ENCODE results near the gene CD7. TPM values are rescaled to one million over a fixed set of nuclear protein-coding genes. Genes with fewer than 3 reads are reported as not detected.

The CD7 gene
- total and polyA plus RNA-seq, 9 of the 15 experiments (the other 6 are each of a cell fraction or from before 2014, with no cell fraction given) = 0.21 to 0.35 TPM; not detected in 7

DNA sequence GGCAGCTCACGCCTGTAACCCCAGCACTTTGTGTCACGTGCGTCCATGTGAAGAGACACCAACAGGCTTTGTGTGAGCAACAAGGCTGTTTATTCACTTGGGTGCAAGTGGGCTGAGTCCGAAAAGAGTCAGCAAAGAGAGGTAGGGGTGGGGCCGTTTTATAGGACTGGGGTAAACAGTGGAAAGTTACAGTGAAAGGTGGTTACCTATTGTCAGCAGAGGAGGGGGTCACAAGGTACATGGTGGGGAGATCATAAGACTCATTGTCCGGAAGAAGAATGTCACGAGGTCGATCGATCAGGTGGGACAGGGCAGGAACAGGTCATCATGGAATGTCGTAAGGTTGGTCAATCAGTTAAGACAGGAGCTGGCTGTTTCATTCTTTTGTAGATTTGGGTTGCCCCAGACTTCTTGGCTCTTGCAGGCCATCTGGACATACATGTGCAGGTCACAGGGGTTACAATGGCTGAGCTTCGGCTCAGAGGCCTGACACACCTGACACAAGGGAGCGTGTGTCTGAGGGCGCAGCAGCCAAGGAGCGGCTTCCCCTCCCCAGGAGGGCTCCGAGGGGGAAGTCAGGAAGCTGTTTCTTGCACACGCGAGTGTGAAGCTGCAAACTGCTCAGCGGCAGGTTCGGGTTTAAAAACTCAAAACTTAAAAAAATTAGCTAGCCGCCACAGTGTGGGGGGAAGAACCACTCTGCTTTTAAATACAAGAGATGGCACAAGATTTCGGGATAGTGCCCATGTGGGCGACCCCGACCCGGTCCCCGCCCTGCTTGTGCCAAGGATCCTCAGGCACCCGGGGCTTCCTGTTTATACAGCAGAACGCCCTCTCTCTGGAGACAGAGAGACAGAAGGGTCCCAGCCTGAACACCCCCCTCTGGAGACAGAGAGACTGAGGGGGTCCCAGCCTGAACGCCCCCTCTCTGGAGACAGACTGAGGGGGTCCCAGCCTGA lies 29.2 kb upstream of the CD7 start (continued):
- TF ChIP-seq CUX1 (CRISPR knock-in tag; IDR thresholded peaks at IDR 0.05) = no peak
- TF ChIP-seq EGR1 (conservative IDR thresholded peaks at IDR 0.05) = no peak
- TF ChIP-seq, protein P1, sequence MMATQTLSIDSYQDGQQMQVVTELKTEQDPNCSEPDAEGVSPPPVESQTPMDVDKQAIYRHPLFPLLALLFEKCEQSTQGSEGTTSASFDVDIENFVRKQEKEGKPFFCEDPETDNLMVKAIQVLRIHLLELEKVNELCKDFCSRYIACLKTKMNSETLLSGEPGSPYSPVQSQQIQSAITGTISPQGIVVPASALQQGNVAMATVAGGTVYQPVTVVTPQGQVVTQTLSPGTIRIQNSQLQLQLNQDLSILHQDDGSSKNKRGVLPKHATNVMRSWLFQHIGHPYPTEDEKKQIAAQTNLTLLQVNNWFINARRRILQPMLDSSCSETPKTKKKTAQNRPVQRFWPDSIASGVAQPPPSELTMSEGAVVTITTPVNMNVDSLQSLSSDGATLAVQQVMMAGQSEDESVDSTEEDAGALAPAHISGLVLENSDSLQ (IDR thresholded peaks at IDR 0.05) = no peak
- TF ChIP-seq PPARD (CRISPR knock-in tag; IDR thresholded peaks at IDR 0.05) = no peak
- TF ChIP-seq TEAD4 (IDR thresholded peaks at IDR 0.05; ENCODE audit: low read length) = no peak
- TF ChIP-seq TEAD4 (CRISPR knock-in tag; IDR thresholded peaks at IDR 0.05; ENCODE audit: borderline replicate concordance) = no peak
- no peak for TF ChIP-seq ELF2 (CRISPR knock-in tag; IDR thresholded peaks at IDR 0.05)
- no peak; the same call in 1 of the 2 replicates for TF ChIP-seq ZNF584 (CRISPR knock-in tag; IDR thresholded peaks at IDR 0.05; ENCODE audit: low read depth)
- peak; percentile 75 for TF ChIP-seq DMBX1 (CRISPR knock-in tag; IDR thresholded peaks at IDR 0.05; ENCODE audit: borderline replicate concordance)
- peak; percentile 49; the same call in 1 of the 2 replicates for TF ChIP-seq PTRF (tag; IDR thresholded peaks at IDR 0.05)
- TF ChIP-seq CBX1 (IDR thresholded peaks at IDR 0.05; ENCODE audit: low read depth) = no peak
- no peak for TF ChIP-seq SNRNP70 (optimal IDR thresholded peaks at IDR 0.05; ENCODE audit: low read depth, low read length)
- no peak for TF ChIP-seq ETS2 (tag; IDR thresholded peaks at IDR 0.05; ENCODE audit: borderline replicate concordance, poor library complexity, severe bottlenecking)
- no peak for TF ChIP-seq MYNN (IDR thresholded peaks at IDR 0.05)
- TF ChIP-seq MYNN (CRISPR knock-in tag; IDR thresholded peaks at IDR 0.05) = no peak
- TF ChIP-seq THRAP3 (IDR thresholded peaks at IDR 0.05; ENCODE audit: borderline replicate concordance) = no peak
- TF ChIP-seq ZNF263 (CRISPR knock-in tag; IDR thresholded peaks at IDR 0.05; ENCODE audit: borderline replicate concordance) = no peak
- TF ChIP-seq, protein P2, sequence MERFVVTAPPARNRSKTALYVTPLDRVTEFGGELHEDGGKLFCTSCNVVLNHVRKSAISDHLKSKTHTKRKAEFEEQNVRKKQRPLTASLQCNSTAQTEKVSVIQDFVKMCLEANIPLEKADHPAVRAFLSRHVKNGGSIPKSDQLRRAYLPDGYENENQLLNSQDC (CRISPR knock-in tag; IDR thresholded peaks at IDR 0.05) = no peak
- TF ChIP-seq, protein P3, sequence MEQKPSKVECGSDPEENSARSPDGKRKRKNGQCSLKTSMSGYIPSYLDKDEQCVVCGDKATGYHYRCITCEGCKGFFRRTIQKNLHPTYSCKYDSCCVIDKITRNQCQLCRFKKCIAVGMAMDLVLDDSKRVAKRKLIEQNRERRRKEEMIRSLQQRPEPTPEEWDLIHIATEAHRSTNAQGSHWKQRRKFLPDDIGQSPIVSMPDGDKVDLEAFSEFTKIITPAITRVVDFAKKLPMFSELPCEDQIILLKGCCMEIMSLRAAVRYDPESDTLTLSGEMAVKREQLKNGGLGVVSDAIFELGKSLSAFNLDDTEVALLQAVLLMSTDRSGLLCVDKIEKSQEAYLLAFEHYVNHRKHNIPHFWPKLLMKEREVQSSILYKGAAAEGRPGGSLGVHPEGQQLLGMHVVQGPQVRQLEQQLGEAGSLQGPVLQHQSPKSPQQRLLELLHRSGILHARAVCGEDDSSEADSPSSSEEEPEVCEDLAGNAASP (IDR thresholded peaks at IDR 0.05) = no peak
- TF ChIP-seq ZNF184 (CRISPR knock-in tag; IDR thresholded peaks at IDR 0.05) = no peak
- no peak for TF ChIP-seq SAFB2 (IDR thresholded peaks at IDR 0.05; ENCODE audit: borderline replicate concordance, low read depth, low read length, severe bottlenecking)

Measured in K562 (cell line).